Endothelial cell of hepatic sinusoid (primary cell): ENCODE measurements around the gene MARCKSL1.
"Not testable (repeated sequence)": the region's sequence is repeated elsewhere in the genome, so short reads cannot be mapped to it uniquely, and the experiment has no call there.

ENCODE experiments used
- in situ Hi-C: cut with HindIII; loops from 2 replicates; pipeline ENCODE4 v1.10.0; 2017; ENCODE audit warnings: low sequenced_read_pairs

Gene MARCKSL1

GRCh38 chr1:32335790-32336590, at the start of gene MARCKSL1:
Gene MARCKSL1, minus strand, starts transcription at chr1:32336233. Its CDS starts 200 bp downstream, at chr1:32336033.
- in situ Hi-C loops: no loop called here

- in situ Hi-C loops: no loop called here
Measured at GRCh38 chr1:32380057-32380456, 44.0 kb upstream of the MARCKSL1 start.

DNA sequence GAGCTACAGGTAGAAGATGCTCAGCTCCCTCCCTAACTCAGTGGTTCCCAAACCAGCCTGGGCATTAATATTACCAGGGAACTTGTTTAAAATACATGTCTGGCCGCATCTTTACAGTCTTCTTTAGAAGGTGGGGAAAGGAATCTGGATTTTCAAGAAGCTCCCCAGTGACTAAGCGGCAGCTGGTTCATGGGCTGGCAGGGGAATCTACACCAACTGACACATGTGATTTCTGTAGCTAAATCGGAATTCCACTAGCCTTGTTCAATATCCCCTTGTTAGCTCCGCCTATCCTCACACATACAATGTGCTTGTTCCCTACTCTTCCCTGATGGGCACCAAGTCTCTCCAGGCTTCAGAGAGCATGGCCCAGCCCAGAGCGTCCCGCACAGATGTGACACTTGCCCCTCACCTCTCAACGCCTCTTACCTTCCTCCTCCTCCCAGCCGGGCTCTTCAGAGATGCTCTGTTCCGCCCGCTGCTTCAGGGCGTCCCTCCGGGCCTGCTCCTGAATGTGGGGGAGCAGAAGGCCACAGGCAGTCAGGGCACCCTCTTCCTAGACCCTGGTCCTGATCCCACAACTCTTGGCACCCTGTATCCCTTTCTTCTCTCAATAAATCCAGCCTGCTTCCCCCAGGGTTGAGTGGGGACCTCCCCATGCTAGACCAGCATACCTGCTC, 41.6 kb upstream of the MARCKSL1 start:
- in situ Hi-C loops: loop anchor here (5.0 to 10.0 kb wide), 3 partner anchors 40 to 93 kb away; no protein-coding TSS in a partner anchor

- in situ Hi-C loops: loop anchor here (5.0 to 10.0 kb wide), 3 partner anchors 41 to 91 kb away; no protein-coding TSS in a partner anchor
Measured at GRCh38 chr1:32376199-32376598, 40.2 kb upstream of the MARCKSL1 start.

DNA sequence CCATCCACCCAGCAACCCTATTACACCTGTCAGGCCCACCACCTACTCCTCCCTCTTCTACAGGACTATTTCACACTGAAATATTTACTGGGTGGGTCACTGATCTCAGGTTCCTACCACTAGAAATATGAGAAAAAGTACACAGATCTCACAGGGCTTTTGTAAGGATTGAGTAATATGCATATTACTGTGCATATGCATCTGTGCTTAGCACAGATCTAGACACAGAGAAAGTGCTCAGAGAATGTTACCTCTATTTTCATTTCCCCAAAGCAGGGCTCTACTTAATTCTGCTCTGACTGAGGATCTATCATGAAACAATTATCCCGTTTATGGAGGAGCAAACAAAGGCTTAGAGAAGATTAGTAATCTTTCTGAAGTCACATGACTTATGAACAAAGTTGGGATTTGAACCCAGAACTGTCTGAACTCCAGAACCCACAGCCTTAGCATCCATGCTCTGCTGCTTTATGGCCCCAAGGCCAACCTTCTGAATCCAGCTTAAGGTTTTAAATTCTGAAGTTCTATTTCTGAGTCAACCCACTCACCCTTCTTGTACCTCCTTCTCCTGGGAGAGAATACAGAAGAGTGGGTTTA, 38.1 kb upstream of the MARCKSL1 start:
- in situ Hi-C loops: loop anchor here (10.0 kb wide), 1 partner anchor 89 kb away; no protein-coding TSS in a partner anchor

DNA sequence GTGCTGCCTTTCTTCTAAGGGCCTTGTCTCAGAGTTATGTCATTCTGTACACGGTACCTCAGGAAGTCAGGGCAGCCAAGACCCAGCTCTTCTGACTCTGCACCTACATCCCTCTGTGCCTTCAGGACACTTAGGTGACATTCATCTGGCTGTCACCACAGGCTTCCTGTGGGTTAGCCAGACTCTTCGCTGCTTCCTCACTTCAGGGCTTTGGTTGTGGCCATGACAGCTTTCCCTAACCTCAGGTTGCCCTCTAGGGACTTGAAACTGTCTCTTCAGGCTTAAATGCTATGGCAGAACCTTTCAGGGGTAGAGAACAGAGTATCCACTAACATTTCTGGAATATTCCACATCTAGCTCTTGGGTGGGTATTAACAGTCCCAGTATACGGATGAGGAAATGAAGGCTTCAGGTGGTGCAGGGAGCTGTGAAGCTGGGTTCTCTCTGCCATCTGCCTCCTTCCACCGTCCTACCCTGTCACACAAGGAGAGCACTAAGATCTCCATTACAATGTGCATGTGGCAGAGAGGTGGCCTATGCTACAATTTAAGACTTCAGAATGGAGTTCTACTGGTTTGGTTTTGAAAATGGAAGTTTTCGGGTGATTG, 36.2 kb upstream of the MARCKSL1 start:
- in situ Hi-C loops: loop anchor here (10.0 kb wide), 1 partner anchor 87 kb away; no protein-coding TSS in a partner anchor

- in situ Hi-C loops: no loop called here
Measured at GRCh38 chr1:32367912-32368635, 32.0 kb upstream of the MARCKSL1 start.

GRCh38 chr1:32365445-32365844, 29.4 kb upstream of the MARCKSL1 start:
- in situ Hi-C loops: no loop called here

DNA sequence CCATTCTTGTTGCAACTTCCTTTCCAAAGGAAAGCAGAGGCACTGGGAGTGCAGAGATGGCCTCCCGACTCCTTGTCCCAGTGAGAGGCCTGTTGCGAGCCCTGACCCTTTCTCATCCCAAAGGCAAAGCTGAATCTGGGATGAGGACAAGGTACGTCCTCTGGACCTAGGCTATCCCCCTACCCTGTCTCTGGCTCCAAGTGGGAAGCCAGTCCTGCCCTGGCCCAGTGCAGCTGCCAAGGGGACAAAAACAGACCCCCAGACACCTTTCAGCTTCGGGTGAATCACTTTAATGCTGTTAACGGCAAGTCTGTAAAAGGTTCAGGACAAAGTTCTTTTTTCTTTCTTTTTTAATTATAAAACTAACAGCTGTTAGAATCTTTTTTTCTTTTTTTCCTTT, 28.8 kb upstream of the MARCKSL1 start:
- in situ Hi-C loops: no loop called here

- in situ Hi-C loops: no loop called here
Measured at GRCh38 chr1:32363713-32364112, 27.7 kb upstream of the MARCKSL1 start.

GRCh38 chr1:32362474-32363313, 26.7 kb upstream of the MARCKSL1 start, which contains the start of the genes FAM229A and TSSK3:
Gene FAM229A, minus strand, starts transcription at chr1:32362485. Its CDS starts 394 bp downstream, at chr1:32362091.
Gene TSSK3, plus strand, starts transcription at chr1:32362539. Its CDS starts 163 bp downstream, at chr1:32362702.
- in situ Hi-C loops: no loop called here

- in situ Hi-C loops: no loop called here
Measured at GRCh38 chr1:32361674-32362473, 25.8 kb upstream of the MARCKSL1 start.

- in situ Hi-C loops: no loop called here
Measured at GRCh38 chr1:32361308-32361673, 25.3 kb upstream of the MARCKSL1 start.

DNA sequence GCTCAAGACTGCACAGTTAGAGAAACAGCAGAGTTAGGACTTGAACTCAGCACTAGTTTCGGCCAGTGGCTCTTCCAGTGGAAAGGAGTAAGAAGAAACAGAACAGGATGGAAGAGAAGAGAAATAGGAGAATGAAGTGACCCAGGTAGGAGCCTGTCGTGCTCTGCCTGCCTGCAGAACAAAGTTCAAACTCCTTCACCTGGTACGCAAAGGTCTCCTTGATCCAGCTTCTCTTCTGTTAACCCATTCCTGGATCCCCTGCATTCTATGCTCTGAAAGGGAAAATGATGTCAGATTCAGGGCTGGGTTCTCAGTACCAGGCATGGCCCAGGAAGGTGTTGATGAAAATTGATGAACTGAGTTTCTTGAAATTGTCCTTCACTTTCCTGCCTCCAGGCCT, 22.4 kb upstream of the MARCKSL1 start:
- in situ Hi-C loops: no loop called here

- in situ Hi-C loops: no loop called here
Measured at GRCh38 chr1:32357614-32358013, 21.6 kb upstream of the MARCKSL1 start.

DNA sequence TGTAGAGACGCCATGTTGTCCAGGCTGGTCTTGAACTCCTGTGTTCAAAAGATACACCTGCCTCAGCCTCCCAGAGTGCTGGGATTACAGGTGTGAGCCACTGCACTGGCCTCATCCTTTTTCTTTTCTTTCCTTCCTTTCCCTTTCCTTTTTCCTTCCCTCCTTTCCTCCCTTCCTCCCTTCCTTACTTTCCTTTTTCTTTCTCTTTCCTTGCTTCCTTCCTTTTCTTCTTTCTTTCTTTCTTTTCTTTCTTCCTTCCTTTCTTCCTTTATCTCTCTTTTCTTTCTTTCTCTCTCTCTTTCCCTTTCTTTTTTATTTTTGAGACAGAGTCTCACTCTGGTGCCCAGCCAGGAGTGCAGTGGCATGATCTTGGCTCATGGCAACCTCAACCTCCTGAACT, 20.4 kb upstream of the MARCKSL1 start:
- in situ Hi-C loops: no loop called here

- in situ Hi-C loops: not testable (repeated sequence)
Measured at GRCh38 chr1:32355778-32356177, 19.7 kb upstream of the MARCKSL1 start.

DNA sequence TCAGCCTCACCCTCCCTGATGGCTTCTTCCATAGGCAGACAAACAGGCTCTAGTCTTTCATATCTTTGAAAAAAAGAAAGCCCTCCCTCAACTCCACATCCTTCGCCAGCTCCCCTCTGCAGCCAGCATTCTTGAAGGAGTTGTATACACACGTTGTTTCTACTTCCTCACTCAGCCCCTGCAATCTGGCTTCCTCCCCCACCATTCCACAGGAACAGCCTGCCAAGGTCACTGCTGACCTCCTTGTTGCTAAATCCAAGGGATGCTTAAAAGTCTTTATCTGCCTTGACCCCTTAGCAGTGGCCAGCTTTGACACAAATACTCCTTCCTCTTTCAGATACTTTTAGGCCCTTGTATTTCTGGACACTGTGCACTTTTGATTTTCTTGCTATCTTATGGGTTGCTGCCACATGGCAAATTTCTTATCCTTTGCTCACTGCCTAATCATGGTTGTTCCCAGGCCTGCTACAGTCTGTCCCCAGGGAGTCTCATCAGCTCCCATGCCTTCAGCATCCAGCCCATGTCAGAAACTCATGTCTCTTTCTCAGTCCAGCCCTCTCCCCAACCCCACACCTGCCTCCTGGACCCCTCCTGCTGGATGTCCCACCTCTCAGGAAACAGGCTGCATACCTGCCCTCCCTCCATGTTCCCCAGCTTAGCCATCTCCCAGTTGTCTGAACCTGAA, 18.0 kb upstream of the MARCKSL1 start:
- in situ Hi-C loops: no loop called here
